Fibroblast of skin of left biceps (primary cell): ENCODE data around the gene GPR183.

ENCODE experiments used
- DNase-seq, 2 experiments: peaks; one replicate each; pipeline ENCODE4 v3.0.0-alpha.2; 2013; ENCODE audit warnings: low read depth in 2 of 2

Gene GPR183

GRCh38 chr13:99307247-99307646 lies at the start of gene GPR183:
TSS of gene GPR183 (minus strand) at chr13:99307399. CDS start at chr13:99296145, 11,254 bp downstream.
- DNase-seq = no peak

- peak in 1 of 2 experiments; percentile 26 for DNase-seq
Measured at GRCh38 chr13:99356262-99357091, 49.3 kb upstream of the GPR183 start.

GRCh38 chr13:99356012-99356261 lies 48.7 kb upstream of the GPR183 start:
- DNase-seq = no peak

- DNase-seq = no peak
Measured at GRCh38 chr13:99355267-99356011, 48.2 kb upstream of the GPR183 start.

- DNase-seq = no peak
Measured at GRCh38 chr13:99354371-99354951, 47.3 kb upstream of the GPR183 start.

- DNase-seq = peak in 1 of 2 experiments; percentile 44
Measured at GRCh38 chr13:99353836-99354235, 46.6 kb upstream of the GPR183 start.

- DNase-seq = no peak
Measured at GRCh38 chr13:99353246-99353600, 46.0 kb upstream of the GPR183 start.

GRCh38 chr13:99352351-99353245 lies 45.4 kb upstream of the GPR183 start:
- DNase-seq = no peak

GRCh38 chr13:99351772-99352171 lies 44.6 kb upstream of the GPR183 start:
- no peak for DNase-seq

GRCh38 chr13:99350191-99350590 lies 43.0 kb upstream of the GPR183 start:
- no peak for DNase-seq

- no peak for DNase-seq
Measured at GRCh38 chr13:99347911-99348451, 40.8 kb upstream of the GPR183 start.

GRCh38 chr13:99347335-99347878 lies 40.2 kb upstream of the GPR183 start:
- no peak for DNase-seq

- DNase-seq = peak in 1 of 2 experiments; percentile 38
Measured at GRCh38 chr13:99346335-99347042, 39.3 kb upstream of the GPR183 start.

- no peak for DNase-seq
Measured at GRCh38 chr13:99345345-99345744, 38.1 kb upstream of the GPR183 start.

- no peak for DNase-seq
Measured at GRCh38 chr13:99344610-99345208, 37.5 kb upstream of the GPR183 start.

GRCh38 chr13:99342723-99343315 lies 35.6 kb upstream of the GPR183 start:
- no peak for DNase-seq

- DNase-seq = no peak
Measured at GRCh38 chr13:99341969-99342722, 34.9 kb upstream of the GPR183 start.

- DNase-seq = no peak
Measured at GRCh38 chr13:99340638-99341037, 33.4 kb upstream of the GPR183 start.

- DNase-seq = no peak
Measured at GRCh38 chr13:99339736-99340397, 32.7 kb upstream of the GPR183 start.
